Liver (tissue), 3 donors: ENCODE data around the gene TNRC6B.

ENCODE experiments used
- CTCF ChIP-seq: fragments of 150-350 bp; IDR thresholded peaks from 2 replicates; pipeline ENCODE4 v1.5.1; 2017; ENCODE audit warnings: improper control_type of control experiment, low read depth, low read length; ENCODE audit not compliant: missing input control
- EGR1 ChIP-seq, 2 donors: IDR thresholded peaks; 2 replicates each; pipeline ENCODE4 v1.6.1; 2016 to 2018; ENCODE audit warnings: antibody characterized with exemption in 2 of 2, low read depth in 2 of 2
- GABPA ChIP-seq, 2 donors: IDR thresholded peaks in 1 of 2; conservative IDR thresholded peaks in 1 of 2; 2 replicates each; pipeline ENCODE4 v1.6.1; 2016; ENCODE audit warnings: antibody characterized with exemption in 2 of 2, mild to moderate bottlenecking in 1 of 2, moderate library complexity in 1 of 2
- JUND ChIP-seq, 2 donors: IDR thresholded peaks; 2 replicates each; pipeline ENCODE4 v1.6.1; 2016; ENCODE audit warnings: antibody characterized with exemption in 2 of 2
- RAD21 ChIP-seq, 2 donors: IDR thresholded peaks; 2 replicates each; pipeline ENCODE4 v1.6.1; 2016; ENCODE audit warnings: antibody characterized with exemption in 2 of 2, mild to moderate bottlenecking in 2 of 2
- TF ChIP-seq, protein P1 (sequence below): IDR thresholded peaks from 2 replicates; pipeline ENCODE4 v1.6.1; 2016; ENCODE audit warnings: antibody characterized with exemption
- TF ChIP-seq, protein P2 (sequence below): IDR thresholded peaks from 2 replicates; pipeline ENCODE4 v1.6.1; 2016; ENCODE audit warnings: antibody characterized with exemption, mild to moderate bottlenecking
- donor health status: healthy.
- donor health status: healthy.

DNA sequence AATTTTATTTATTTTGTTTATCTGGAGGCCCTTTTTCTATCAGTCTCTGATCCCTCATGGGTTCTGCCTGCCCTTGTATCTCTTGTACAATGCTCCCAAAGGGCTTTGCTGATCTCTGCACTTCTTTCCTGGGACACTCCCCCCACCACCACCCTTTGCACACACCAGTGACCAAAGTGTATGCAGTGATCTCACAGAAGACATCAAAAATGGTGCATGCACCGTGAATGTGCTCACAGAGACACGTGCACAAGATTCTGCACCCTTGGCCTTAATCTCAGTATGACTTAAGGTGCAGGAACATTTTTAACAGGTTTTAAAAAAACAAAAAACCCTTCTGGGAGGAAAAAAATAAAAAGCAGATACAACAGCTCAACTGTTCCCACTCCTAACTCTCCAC, 156.3 kb downstream of the TNRC6B start:
- no peak for TF ChIP-seq RAD21 (IDR thresholded peaks at IDR 0.05)
- no peak for TF ChIP-seq CTCF
- TF ChIP-seq, protein P1, sequence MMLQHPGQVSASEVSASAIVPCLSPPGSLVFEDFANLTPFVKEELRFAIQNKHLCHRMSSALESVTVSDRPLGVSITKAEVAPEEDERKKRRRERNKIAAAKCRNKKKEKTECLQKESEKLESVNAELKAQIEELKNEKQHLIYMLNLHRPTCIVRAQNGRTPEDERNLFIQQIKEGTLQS = no peak
- TF ChIP-seq, protein P2, sequence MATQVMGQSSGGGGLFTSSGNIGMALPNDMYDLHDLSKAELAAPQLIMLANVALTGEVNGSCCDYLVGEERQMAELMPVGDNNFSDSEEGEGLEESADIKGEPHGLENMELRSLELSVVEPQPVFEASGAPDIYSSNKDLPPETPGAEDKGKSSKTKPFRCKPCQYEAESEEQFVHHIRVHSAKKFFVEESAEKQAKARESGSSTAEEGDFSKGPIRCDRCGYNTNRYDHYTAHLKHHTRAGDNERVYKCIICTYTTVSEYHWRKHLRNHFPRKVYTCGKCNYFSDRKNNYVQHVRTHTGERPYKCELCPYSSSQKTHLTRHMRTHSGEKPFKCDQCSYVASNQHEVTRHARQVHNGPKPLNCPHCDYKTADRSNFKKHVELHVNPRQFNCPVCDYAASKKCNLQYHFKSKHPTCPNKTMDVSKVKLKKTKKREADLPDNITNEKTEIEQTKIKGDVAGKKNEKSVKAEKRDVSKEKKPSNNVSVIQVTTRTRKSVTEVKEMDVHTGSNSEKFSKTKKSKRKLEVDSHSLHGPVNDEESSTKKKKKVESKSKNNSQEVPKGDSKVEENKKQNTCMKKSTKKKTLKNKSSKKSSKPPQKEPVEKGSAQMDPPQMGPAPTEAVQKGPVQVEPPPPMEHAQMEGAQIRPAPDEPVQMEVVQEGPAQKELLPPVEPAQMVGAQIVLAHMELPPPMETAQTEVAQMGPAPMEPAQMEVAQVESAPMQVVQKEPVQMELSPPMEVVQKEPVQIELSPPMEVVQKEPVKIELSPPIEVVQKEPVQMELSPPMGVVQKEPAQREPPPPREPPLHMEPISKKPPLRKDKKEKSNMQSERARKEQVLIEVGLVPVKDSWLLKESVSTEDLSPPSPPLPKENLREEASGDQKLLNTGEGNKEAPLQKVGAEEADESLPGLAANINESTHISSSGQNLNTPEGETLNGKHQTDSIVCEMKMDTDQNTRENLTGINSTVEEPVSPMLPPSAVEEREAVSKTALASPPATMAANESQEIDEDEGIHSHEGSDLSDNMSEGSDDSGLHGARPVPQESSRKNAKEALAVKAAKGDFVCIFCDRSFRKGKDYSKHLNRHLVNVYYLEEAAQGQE = no peak
- TF ChIP-seq JUND (IDR thresholded peaks at IDR 0.05) = no peak
- no peak for TF ChIP-seq EGR1 (IDR thresholded peaks at IDR 0.05; ENCODE audit: low read depth in 2 of 2)
- no peak for TF ChIP-seq GABPA (IDR thresholded peaks at IDR 0.05 in 1 of 2, conservative IDR thresholded peaks at IDR 0.05 in 1 of 2)
